Measurements from ENCODE around the gene RICTOR.

DNA sequence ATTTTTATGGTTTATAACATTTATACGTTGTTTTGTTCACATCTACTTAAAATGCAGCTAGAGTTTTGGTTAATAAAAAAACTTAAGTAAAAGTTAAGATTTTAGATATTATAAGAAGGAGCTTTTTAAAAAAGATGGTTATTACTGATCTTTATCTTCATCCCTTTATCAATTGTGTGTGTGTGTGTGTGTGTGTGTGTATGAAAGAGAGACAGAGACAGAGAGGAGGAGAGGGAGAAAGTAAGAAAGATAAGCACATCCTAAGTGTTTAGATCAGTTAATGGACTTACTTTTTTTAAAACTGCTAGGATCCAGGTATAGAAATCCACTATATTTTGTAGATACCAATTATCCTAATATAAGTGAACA is 45.8 kb upstream of the RICTOR start:
- TF ChIP-seq, protein P1, sequence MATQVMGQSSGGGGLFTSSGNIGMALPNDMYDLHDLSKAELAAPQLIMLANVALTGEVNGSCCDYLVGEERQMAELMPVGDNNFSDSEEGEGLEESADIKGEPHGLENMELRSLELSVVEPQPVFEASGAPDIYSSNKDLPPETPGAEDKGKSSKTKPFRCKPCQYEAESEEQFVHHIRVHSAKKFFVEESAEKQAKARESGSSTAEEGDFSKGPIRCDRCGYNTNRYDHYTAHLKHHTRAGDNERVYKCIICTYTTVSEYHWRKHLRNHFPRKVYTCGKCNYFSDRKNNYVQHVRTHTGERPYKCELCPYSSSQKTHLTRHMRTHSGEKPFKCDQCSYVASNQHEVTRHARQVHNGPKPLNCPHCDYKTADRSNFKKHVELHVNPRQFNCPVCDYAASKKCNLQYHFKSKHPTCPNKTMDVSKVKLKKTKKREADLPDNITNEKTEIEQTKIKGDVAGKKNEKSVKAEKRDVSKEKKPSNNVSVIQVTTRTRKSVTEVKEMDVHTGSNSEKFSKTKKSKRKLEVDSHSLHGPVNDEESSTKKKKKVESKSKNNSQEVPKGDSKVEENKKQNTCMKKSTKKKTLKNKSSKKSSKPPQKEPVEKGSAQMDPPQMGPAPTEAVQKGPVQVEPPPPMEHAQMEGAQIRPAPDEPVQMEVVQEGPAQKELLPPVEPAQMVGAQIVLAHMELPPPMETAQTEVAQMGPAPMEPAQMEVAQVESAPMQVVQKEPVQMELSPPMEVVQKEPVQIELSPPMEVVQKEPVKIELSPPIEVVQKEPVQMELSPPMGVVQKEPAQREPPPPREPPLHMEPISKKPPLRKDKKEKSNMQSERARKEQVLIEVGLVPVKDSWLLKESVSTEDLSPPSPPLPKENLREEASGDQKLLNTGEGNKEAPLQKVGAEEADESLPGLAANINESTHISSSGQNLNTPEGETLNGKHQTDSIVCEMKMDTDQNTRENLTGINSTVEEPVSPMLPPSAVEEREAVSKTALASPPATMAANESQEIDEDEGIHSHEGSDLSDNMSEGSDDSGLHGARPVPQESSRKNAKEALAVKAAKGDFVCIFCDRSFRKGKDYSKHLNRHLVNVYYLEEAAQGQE (IDR thresholded peaks at IDR 0.05; ENCODE audit: borderline replicate concordance): no peak
- TF ChIP-seq, protein P2, sequence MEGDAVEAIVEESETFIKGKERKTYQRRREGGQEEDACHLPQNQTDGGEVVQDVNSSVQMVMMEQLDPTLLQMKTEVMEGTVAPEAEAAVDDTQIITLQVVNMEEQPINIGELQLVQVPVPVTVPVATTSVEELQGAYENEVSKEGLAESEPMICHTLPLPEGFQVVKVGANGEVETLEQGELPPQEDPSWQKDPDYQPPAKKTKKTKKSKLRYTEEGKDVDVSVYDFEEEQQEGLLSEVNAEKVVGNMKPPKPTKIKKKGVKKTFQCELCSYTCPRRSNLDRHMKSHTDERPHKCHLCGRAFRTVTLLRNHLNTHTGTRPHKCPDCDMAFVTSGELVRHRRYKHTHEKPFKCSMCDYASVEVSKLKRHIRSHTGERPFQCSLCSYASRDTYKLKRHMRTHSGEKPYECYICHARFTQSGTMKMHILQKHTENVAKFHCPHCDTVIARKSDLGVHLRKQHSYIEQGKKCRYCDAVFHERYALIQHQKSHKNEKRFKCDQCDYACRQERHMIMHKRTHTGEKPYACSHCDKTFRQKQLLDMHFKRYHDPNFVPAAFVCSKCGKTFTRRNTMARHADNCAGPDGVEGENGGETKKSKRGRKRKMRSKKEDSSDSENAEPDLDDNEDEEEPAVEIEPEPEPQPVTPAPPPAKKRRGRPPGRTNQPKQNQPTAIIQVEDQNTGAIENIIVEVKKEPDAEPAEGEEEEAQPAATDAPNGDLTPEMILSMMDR (IDR thresholded peaks at IDR 0.05; ENCODE audit: poor library complexity, severe bottlenecking): no peak
- TF ChIP-seq POLR2AphosphoS5 (IDR thresholded peaks at IDR 0.05) (no peak), EP300 (conservative IDR thresholded peaks at IDR 0.05; ENCODE audit: poor library complexity, severe bottlenecking) (no peak), TAF1 (IDR thresholded peaks at IDR 0.05; ENCODE audit: low read depth) (no peak)

All from neural cell (in vitro differentiated cells).